Right lobe of liver (tissue), 6 donors: ENCODE data around the gene COLGALT1. TPM values are rescaled to one million over a fixed set of nuclear protein-coding genes. Genes with fewer than 3 reads are reported as not detected.
"Not testable (repeated sequence)": the region's sequence is repeated elsewhere in the genome, so short reads cannot be mapped to it uniquely, and the experiment has no call there.

Experiments used
- ATAC-seq, 4 donors: fragments of 200-7000 bp; cut with Tn5 transposase; one replicate each; pipeline ENCODE4 v1.9.1; 2020; ENCODE audit warnings: mild to moderate bottlenecking in 4 of 4, moderate library complexity in 4 of 4
- DNase-seq, 3 donors: peaks; one replicate each; pipeline ENCODE4 v3.0.0-alpha.2; 2020
- H3K27ac ChIP-seq, 3 donors: fragments of 200-600 bp; one replicate each; pipeline ENCODE4 v1.8.0; 2022
- H3K27me3 ChIP-seq, 2 donors: fragments of 200-600 bp; one replicate each; pipeline ENCODE4 v1.8.0; 2022
- H3K36me3 ChIP-seq, 4 donors: fragments of 200-600 bp; sonication (generic) in 1 of 4; one replicate each; pipeline versions ENCODE4 v1.5.1 to v1.8.0; 2017 to 2022; ENCODE audit warnings: control low read depth in 1 of 4
- H3K4me1 ChIP-seq, 4 donors: fragments of 200-600 bp; sonication (generic) in 1 of 4; one replicate each; pipeline versions ENCODE4 v1.5.1 to v1.8.0; 2017 to 2022; ENCODE audit warnings: control low read depth in 1 of 4
- H3K4me3 ChIP-seq, 3 donors: fragments of 200-600 bp; one replicate each; pipeline ENCODE4 v1.8.0; 2022
- H3K9me3 ChIP-seq, 4 donors: fragments of 200-600 bp; sonication (generic) in 1 of 4; one replicate each; pipeline versions ENCODE4 v1.5.1 to v1.8.0; 2017 to 2022; ENCODE audit warnings: control low read depth in 1 of 4
- CTCF ChIP-seq, 4 donors: fragments of 200-600 bp in 3 of 4; fragments of 450-650 bp in 1 of 4; IDR thresholded peaks; one replicate each; pipeline versions ENCODE4 v1.5.1 to v1.8.0; 2016 to 2022; ENCODE audit warnings: antibody characterized with exemption in 4 of 4, mild to moderate bottlenecking in 2 of 4
- POLR2A ChIP-seq: fragments of 450-650 bp; IDR thresholded peaks from one replicate; pipeline ENCODE4 v1.6.1; 2017; ENCODE audit warnings: antibody characterized with exemption, mild to moderate bottlenecking
- WGBS: methylation state at CpG from one replicate; pipeline ENCODE4 v1.1.6; 2018; ENCODE audit warnings: low coverage, low lambda C conversion rate; ENCODE audit not compliant: insufficient coverage; ENCODE audit errors: missing lambda C conversion rate; 5-methylcytosine and 5-hydroxymethylcytosine counted together
- intact Hi-C, 2 donors: fragments of 100-400 bp; cut with DNase I; formaldehyde crosslinking; loops; one replicate each; pipeline versions ENCODE4 v1.11.2 to v1.14.1; 2022
- total RNA-seq, 6 experiments: library from RNA; depleted of rRNA in 2 of 6; stranded (reverse); fragments of >200 nt in 2 of 6; fragmentation: NEBNext Ultra II Directional in 3 of 6; extraction: Animal tissue kit (Norgen Biotek cat#: 25700) in 3 of 6; gene quantifications; one replicate each; pipeline versions ENCODE4 v1.1.0 to v1.2.4, GENCODE V29; 2016 to 2023
- donor health status: DM: no; HTN: yes; CAD: no.
- donor health status: DM: no; HTN: no; CAD: no.
- donor health status: DM: no; HTN: no; CAD: no.
- donor health status: DM: no; HTN: yes; CAD: no.
- donor health status: DM: no; HTN: yes; CAD: no.

The COLGALT1 gene
- total RNA-seq, 6 experiments from 2014 or later: 23.2 to 36.8 (median 31.1) TPM

DNA sequence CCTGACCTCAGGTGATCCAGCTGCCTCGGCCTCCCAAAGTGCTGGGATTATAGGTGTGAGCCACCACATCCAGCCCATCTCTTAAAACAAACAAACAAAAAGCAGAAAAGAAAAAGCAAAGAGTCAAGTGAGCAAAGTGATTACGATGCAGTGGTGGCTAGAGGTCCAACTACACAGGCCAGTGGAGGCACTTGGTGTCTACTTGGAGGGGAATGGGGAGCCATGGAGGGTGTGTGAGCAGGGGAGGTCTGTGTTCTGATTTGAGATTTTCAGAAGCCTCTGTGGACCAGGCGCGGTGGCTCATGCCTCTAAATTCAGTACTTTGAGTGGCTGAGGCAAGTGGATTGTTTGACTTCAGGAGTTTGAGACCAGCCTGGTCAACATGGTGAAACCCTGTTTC is 6.6 kb downstream of the COLGALT1 start:
- Histone ChIP-seq H3K27me3 (no peaks in the 10 kb centered on the region), H3K36me3 (peaks cover 0 to 14% (median 0%) of the 10 kb centered on the region in 4 donors), H3K27ac (no peak overlapping the region), H3K4me1 (no peaks in the 10 kb centered on the region), H3K4me3 (no peak overlapping the region), H3K9me3 (no peaks in the 10 kb centered on the region)
- ATAC-seq (no peak), DNase-seq (no peak)
- 96% methylated on average over 3 of the region's 4 CpGs for WGBS
- no peak for TF ChIP-seq POLR2A
- no peak for TF ChIP-seq CTCF (IDR thresholded peaks at IDR 0.05)
- intact Hi-C loops: no loop called here

GRCh38 chr19:17562561-17562960 is 7.1 kb downstream of the COLGALT1 start:
- no peak for ATAC-seq
- Histone ChIP-seq H3K9me3 (no peaks in the 10 kb centered on the region), H3K36me3 (peaks cover 0 to 19% (median under 1%) of the 10 kb centered on the region in 4 donors), H3K27me3 (no peaks in the 10 kb centered on the region), H3K4me1 (no peaks in the 10 kb centered on the region), H3K27ac (no peak overlapping the region), H3K4me3 (no peak overlapping the region)
- WGBS: 84% methylated on average over 4 of the region's 11 CpGs
- DNase-seq: no peak
- TF ChIP-seq POLR2A (no peak), CTCF (IDR thresholded peaks at IDR 0.05) (no peak)
- intact Hi-C loops: no loop called here

GRCh38 chr19:17564781-17565180 is 9.3 kb downstream of the COLGALT1 start:
- H3K4me3 ChIP-seq: no peak overlapping the region
- 41% methylated on average over 6 of the region's 6 CpGs for WGBS
- DNase-seq: no peak
- no peaks in the 10 kb centered on the region for H3K27me3 ChIP-seq
- peaks cover 0 to 40% (median 15%) of the 10 kb centered on the region in 4 donors for H3K36me3 ChIP-seq
- no peak overlapping the region for H3K27ac ChIP-seq
- no peaks in the 10 kb centered on the region for H3K4me1 ChIP-seq
- intact Hi-C loops: no loop called here
- H3K9me3 ChIP-seq: no peaks in the 10 kb centered on the region
- TF ChIP-seq POLR2A: no peak
- TF ChIP-seq CTCF (IDR thresholded peaks at IDR 0.05): no peak
- ATAC-seq: no peak

DNA sequence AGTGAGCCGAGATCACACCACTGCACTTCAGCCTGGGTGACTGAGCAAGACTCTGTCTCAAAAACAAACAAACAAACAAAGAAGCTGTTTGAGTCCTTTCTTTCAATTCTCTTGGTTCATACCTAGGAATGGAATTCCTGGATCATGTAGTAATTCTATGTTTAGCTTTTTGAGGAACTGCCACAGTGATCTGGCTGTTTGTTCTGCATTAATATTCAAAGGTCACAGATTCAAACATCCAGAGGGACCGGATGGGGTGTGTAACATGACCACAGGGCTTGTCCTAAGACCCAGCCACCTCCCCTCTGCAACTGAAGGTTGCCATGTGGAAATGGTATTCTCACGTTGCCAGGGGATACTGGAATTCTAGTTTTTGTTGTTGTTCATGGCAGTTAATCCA is 10.2 kb downstream of the COLGALT1 start:
- Histone ChIP-seq H3K36me3 (peaks cover 0 to 40% (median 19%) of the 10 kb centered on the region in 4 donors), H3K27me3 (no peaks in the 10 kb centered on the region), H3K9me3 (no peaks in the 10 kb centered on the region), H3K4me1 (no peaks in the 10 kb centered on the region), H3K4me3 (no peak overlapping the region), H3K27ac (no peak overlapping the region)
- WGBS: 73% methylated on average over 2 of the region's 3 CpGs
- DNase-seq (no peak), ATAC-seq (peak in 2 of 4 donors; percentile 23)
- intact Hi-C loops: no loop called here
- TF ChIP-seq CTCF (IDR thresholded peaks at IDR 0.05) (no peak), POLR2A (no peak)

DNA sequence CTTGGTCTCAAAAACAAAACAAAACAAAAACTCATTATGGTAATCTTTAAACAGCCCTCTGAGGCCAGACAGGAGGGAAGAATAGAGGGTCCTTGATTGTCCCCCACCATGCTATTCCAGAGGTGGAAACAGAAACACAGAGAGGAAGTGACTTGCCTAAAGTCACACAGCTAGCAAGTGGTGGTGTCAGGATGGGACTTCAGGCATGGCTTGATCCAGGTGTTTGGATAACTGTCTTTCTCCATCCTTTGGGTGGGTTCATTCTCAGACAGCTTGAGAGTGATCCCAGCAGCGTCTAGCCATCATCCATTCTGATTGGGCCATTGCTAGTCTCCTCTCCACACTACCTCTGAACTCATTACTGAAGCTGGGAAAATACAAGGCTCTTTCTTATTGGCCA is 12.5 kb downstream of the COLGALT1 start:
- Histone ChIP-seq H3K27ac (no peak overlapping the region), H3K4me1 (no peaks in the 10 kb centered on the region), H3K36me3 (peaks cover 0 to 51% (median 23%) of the 10 kb centered on the region in 4 donors), H3K9me3 (no peaks in the 10 kb centered on the region), H3K27me3 (no peaks in the 10 kb centered on the region), H3K4me3 (no peak overlapping the region)
- intact Hi-C loops: no loop called here
- 60% methylated on average over 1 of the region's 1 CpG for WGBS
- no peak for DNase-seq
- TF ChIP-seq POLR2A: no peak
- TF ChIP-seq CTCF (IDR thresholded peaks at IDR 0.05): no peak
- no peak for ATAC-seq

DNA sequence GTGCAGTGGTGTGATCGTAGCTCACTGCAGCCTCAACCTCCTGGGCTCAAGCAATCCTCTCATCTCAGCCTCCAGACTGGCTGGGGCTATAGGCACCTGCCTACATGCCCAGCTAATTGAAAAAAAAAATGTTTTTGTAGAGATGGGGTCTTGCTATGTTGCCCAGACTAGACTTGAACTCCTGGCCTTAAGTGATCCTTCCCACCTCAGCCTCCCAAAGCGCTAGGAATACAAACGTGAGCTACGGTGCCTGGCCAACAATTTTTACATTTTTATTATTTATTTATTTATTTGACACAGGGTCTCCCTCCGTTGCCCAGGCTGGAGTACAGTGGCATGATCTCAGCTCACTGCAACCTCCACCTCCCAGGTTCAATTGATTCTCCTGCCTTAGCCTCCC is 14.8 kb downstream of the COLGALT1 start:
- H3K27me3 ChIP-seq, H3K27ac ChIP-seq, ATAC-seq, H3K4me1 ChIP-seq, H3K9me3 ChIP-seq, DNase-seq, H3K4me3 ChIP-seq: not testable (repeated sequence)
- H3K36me3 ChIP-seq: peaks cover 0 to 52% (median 23%) of the 10 kb centered on the region in 4 donors
- intact Hi-C loops: loop anchor here in 1 of 2 donors (10.0 kb wide), 1 partner anchor 75 kb away; no protein-coding TSS in a partner anchor
- WGBS: 91% methylated on average over 5 of the region's 5 CpGs
